Measurements from ENCODE around the gene EGR1.
A peak's percentile ranks its signal among the peaks of the same experiment; 100 is the strongest.

EGR1 gene

GRCh38 chr5:138490648-138491283 lies 25.5 kb downstream of the EGR1 start:
- DNase-seq (ENCODE audit: low read depth) = no peak
- no peak for TF ChIP-seq CTCF (IDR thresholded peaks at IDR 0.05; ENCODE audit: insufficient read depth, low read depth, low read length, missing control alignments)
- H3K4me3 ChIP-seq (ENCODE audit: low read length) = peak overlapping the region; percentile 57

- no peak for TF ChIP-seq CTCF (IDR thresholded peaks at IDR 0.05; ENCODE audit: insufficient read depth, low read depth, low read length, missing control alignments)
- H3K4me3 ChIP-seq (ENCODE audit: low read length) = peak overlapping the region; percentile 57
- no peak for DNase-seq (ENCODE audit: low read depth)
These were observed 26.0 kb downstream of the EGR1 start for GRCh38 chr5:138491284-138491648.

- H3K4me3 ChIP-seq (ENCODE audit: low read length) = peak overlapping the region; percentile 64
- no peak for TF ChIP-seq CTCF (IDR thresholded peaks at IDR 0.05; ENCODE audit: insufficient read depth, low read depth, low read length, missing control alignments)
- peak; percentile 93 for DNase-seq (ENCODE audit: low read depth)
These were observed 26.6 kb downstream of the EGR1 start for GRCh38 chr5:138491669-138492559.

GRCh38 chr5:138492560-138493045 lies 27.3 kb downstream of the EGR1 start:
- no peak for TF ChIP-seq CTCF (IDR thresholded peaks at IDR 0.05; ENCODE audit: insufficient read depth, low read depth, low read length, missing control alignments)
- peak overlapping the region; percentile 64 for H3K4me3 ChIP-seq (ENCODE audit: low read length)
- DNase-seq (ENCODE audit: low read depth) = no peak

GRCh38 chr5:138495351-138495750 lies 30.1 kb downstream of the EGR1 start:
- H3K4me3 ChIP-seq (ENCODE audit: low read length) = no peak overlapping the region
- peak; percentile 68 for DNase-seq (ENCODE audit: low read depth)
- no peak for TF ChIP-seq CTCF (IDR thresholded peaks at IDR 0.05; ENCODE audit: insufficient read depth, low read depth, low read length, missing control alignments)

GRCh38 chr5:138498376-138498775 lies 33.1 kb downstream of the EGR1 start:
- DNase-seq (ENCODE audit: low read depth) = no peak
- TF ChIP-seq CTCF (IDR thresholded peaks at IDR 0.05; ENCODE audit: insufficient read depth, low read depth, low read length, missing control alignments) = no peak
- no peak overlapping the region for H3K4me3 ChIP-seq (ENCODE audit: low read length)
